ENCODE results near the gene CCNY. TPM values are rescaled to one million over a fixed set of nuclear protein-coding genes. Genes with fewer than 3 reads are reported as not detected.

Gene CCNY
- total RNA-seq, 1 experiment from 2014 or later, result 122 TPM

- DNase-seq, result no peak
- no peak for TF ChIP-seq CTCF (IDR thresholded peaks at IDR 0.05; ENCODE audit: insufficient read depth in 1 of 2, low read depth in 1 of 2, low read length in 1 of 2, severe bottlenecking in 1 of 2, unreplicated experiment in 1 of 2)
- no TSS peak for BruUV-seq (replicated peaks)
- H3K27me3 ChIP-seq (replicated peaks; ENCODE audit: control insufficient read depth, insufficient read depth, low read length), result no peaks in the 10 kb centered on the region
- Mint-ChIP-seq H3K36me3 (ENCODE audit: insufficient read depth, unreplicated experiment) (no peaks in the 10 kb centered on the region), H3K4me1 (ENCODE audit: low read depth, unreplicated experiment) (peaks cover 23% of the 10 kb centered on the region), H3K9me3 (ENCODE audit: unreplicated experiment) (no peaks in the 10 kb centered on the region), H3K27me3 (ENCODE audit: insufficient read depth, unreplicated experiment) (no peaks in the 10 kb centered on the region), H3K27ac (ENCODE audit: unreplicated experiment) (no peak overlapping the region), H3K4me3 (ENCODE audit: unreplicated experiment) (no peak overlapping the region)
- no peaks in the 10 kb centered on the region for H3K9me3 ChIP-seq
- no peaks in the 10 kb centered on the region for H3K36me3 ChIP-seq (ENCODE audit: control insufficient read depth, insufficient read depth, low read length)
- ChIA-PET CTCF (no interaction called here), POLR2A (no interaction called here)
- intact Hi-C loops (cut with micrococcal nuclease; ENCODE audit: unreplicated experiment), result no loop called here
- no peaks in the 10 kb centered on the region for H3K4me1 ChIP-seq
- H3K4me3 ChIP-seq (ENCODE audit: low read depth, low read length), result no peak overlapping the region
Measured at GRCh38 chr10:35466170-35466569, 129.9 kb downstream of the CCNY start.

GRCh38 chr10:35466661-35467060 lies 130.4 kb downstream of the CCNY start:
- Histone ChIP-seq H3K4me3 (ENCODE audit: low read depth, low read length) (no peak overlapping the region), H3K9me3 (no peaks in the 10 kb centered on the region), H3K4me1 (no peaks in the 10 kb centered on the region), H3K27me3 (replicated peaks; ENCODE audit: control insufficient read depth, insufficient read depth, low read length) (no peaks in the 10 kb centered on the region), H3K36me3 (ENCODE audit: control insufficient read depth, insufficient read depth, low read length) (no peaks in the 10 kb centered on the region)
- Mint-ChIP-seq H3K9me3 (ENCODE audit: unreplicated experiment) (no peaks in the 10 kb centered on the region), H3K4me1 (ENCODE audit: low read depth, unreplicated experiment) (peaks cover 18% of the 10 kb centered on the region), H3K36me3 (ENCODE audit: insufficient read depth, unreplicated experiment) (no peaks in the 10 kb centered on the region), H3K4me3 (ENCODE audit: unreplicated experiment) (no peak overlapping the region), H3K27me3 (ENCODE audit: insufficient read depth, unreplicated experiment) (no peaks in the 10 kb centered on the region), H3K27ac (ENCODE audit: unreplicated experiment) (no peak overlapping the region)
- POLR2A ChIA-PET, result no interaction called here
- DNase-seq, result no peak
- intact Hi-C loops (cut with micrococcal nuclease; ENCODE audit: unreplicated experiment), result no loop called here
- CTCF ChIA-PET, result no interaction called here
- TF ChIP-seq CTCF (IDR thresholded peaks at IDR 0.05; ENCODE audit: insufficient read depth in 1 of 2, low read depth in 1 of 2, low read length in 1 of 2, severe bottlenecking in 1 of 2, unreplicated experiment in 1 of 2), result no peak
- no TSS peak for BruUV-seq (replicated peaks)

- intact Hi-C loops (cut with micrococcal nuclease; ENCODE audit: unreplicated experiment), result no loop called here
- Mint-ChIP-seq H3K9me3 (ENCODE audit: unreplicated experiment) (no peaks in the 10 kb centered on the region), H3K4me1 (ENCODE audit: low read depth, unreplicated experiment) (peaks cover 14% of the 10 kb centered on the region), H3K36me3 (ENCODE audit: insufficient read depth, unreplicated experiment) (no peaks in the 10 kb centered on the region), H3K27me3 (ENCODE audit: insufficient read depth, unreplicated experiment) (no peaks in the 10 kb centered on the region), H3K4me3 (ENCODE audit: unreplicated experiment) (no peak overlapping the region), H3K27ac (ENCODE audit: unreplicated experiment) (no peak overlapping the region)
- ChIA-PET CTCF (no interaction called here), POLR2A (no interaction called here)
- no peaks in the 10 kb centered on the region for H3K27me3 ChIP-seq (replicated peaks; ENCODE audit: control insufficient read depth, insufficient read depth, low read length)
- no peak for TF ChIP-seq CTCF (IDR thresholded peaks at IDR 0.05; ENCODE audit: insufficient read depth in 1 of 2, low read depth in 1 of 2, low read length in 1 of 2, severe bottlenecking in 1 of 2, unreplicated experiment in 1 of 2)
- no peaks in the 10 kb centered on the region for H3K4me1 ChIP-seq
- no TSS peak for BruUV-seq (replicated peaks)
- H3K4me3 ChIP-seq (ENCODE audit: low read depth, low read length), result no peak overlapping the region
- DNase-seq, result no peak
- H3K9me3 ChIP-seq, result no peaks in the 10 kb centered on the region
- no peaks in the 10 kb centered on the region for H3K36me3 ChIP-seq (ENCODE audit: control insufficient read depth, insufficient read depth, low read length)
Measured at GRCh38 chr10:35467186-35467585, 130.9 kb downstream of the CCNY start.

Measured in Caco-2 (cell line).